ENCODE measurements around the gene SEC14L5.
"Not testable (repeated sequence)": the region's sequence is repeated elsewhere in the genome, so short reads cannot be mapped to it uniquely, and the experiment has no call there.

Gene SEC14L5

GRCh38 chr16:4957420-4957719, 760 bp upstream of the SEC14L5 start:
- no peak for DNase-seq

- DNase-seq = no peak
These were observed 644 bp downstream of the SEC14L5 start for GRCh38 chr16:4958510-4959438.

GRCh38 chr16:4960579-4960978, 2.4 kb downstream of the SEC14L5 start:
- no peak for DNase-seq

- DNase-seq = no peak
These were observed 4.6 kb downstream of the SEC14L5 start for GRCh38 chr16:4962716-4963115.

- DNase-seq = not testable (repeated sequence)
These were observed 5.4 kb downstream of the SEC14L5 start for GRCh38 chr16:4963527-4963926.

GRCh38 chr16:4966736-4967453, 8.8 kb downstream of the SEC14L5 start:
- no peak for DNase-seq

- not testable (repeated sequence) for DNase-seq
These were observed 10.1 kb downstream of the SEC14L5 start for GRCh38 chr16:4968278-4968677.

GRCh38 chr16:4968879-4969483, 10.9 kb downstream of the SEC14L5 start:
- no peak for DNase-seq

GRCh38 chr16:4970010-4970409, 11.9 kb downstream of the SEC14L5 start:
- DNase-seq = no peak

GRCh38 chr16:4972938-4973587, 14.9 kb downstream of the SEC14L5 start:
- DNase-seq = no peak

- DNase-seq = no peak
These were observed 17.9 kb downstream of the SEC14L5 start for GRCh38 chr16:4976079-4976478.

GRCh38 chr16:4976611-4977145, 18.5 kb downstream of the SEC14L5 start:
- DNase-seq = no peak

- DNase-seq = no peak
These were observed 21.0 kb downstream of the SEC14L5 start for GRCh38 chr16:4979164-4979563.

GRCh38 chr16:4979736-4980660, 21.9 kb downstream of the SEC14L5 start:
- DNase-seq = no peak

GRCh38 chr16:4980691-4981090, 22.6 kb downstream of the SEC14L5 start:
- DNase-seq = no peak

- DNase-seq = no peak
These were observed 23.3 kb downstream of the SEC14L5 start for GRCh38 chr16:4981473-4981872.

- DNase-seq = no peak
These were observed 24.1 kb downstream of the SEC14L5 start for GRCh38 chr16:4982056-4982867.

GRCh38 chr16:4984174-4984990, 26.3 kb downstream of the SEC14L5 start:
- no peak for DNase-seq

GRCh38 chr16:4987250-4987579, 29.1 kb downstream of the SEC14L5 start:
- DNase-seq = no peak

Data from activated naive CD4-positive, alpha-beta T cell (primary cell).